Fibroblast of lung (primary cell): ENCODE data around the gene OBSCN. TPM values are rescaled to one million over a fixed set of nuclear protein-coding genes. Genes with fewer than 3 reads are reported as not detected.

Experiments used
- DNase-seq, 2 donors: peaks; one replicate each; pipeline versions ENCODE4 v3.0.0 to v3.0.0-alpha.2; 2010; ENCODE audit warnings: low read depth in 2 of 2
- H2AFZ ChIP-seq: 2 replicates; pipeline ENCODE4 v1.5.1; 2012; ENCODE audit warnings: low read length, control low read depth, inconsistent platforms
- H3K27ac ChIP-seq: 2 replicates; pipeline ENCODE4 v1.5.1; 2011; ENCODE audit warnings: low read length, control low read depth; ENCODE audit not compliant: insufficient read depth
- H3K27me3 ChIP-seq: 2 replicates; pipeline ENCODE4 v1.5.1; 2011; ENCODE audit warnings: mild to moderate bottlenecking, low read length; ENCODE audit not compliant: control insufficient read depth, insufficient read depth
- H3K36me3 ChIP-seq: 2 replicates; pipeline ENCODE4 v1.5.1; 2011; ENCODE audit warnings: low read length; ENCODE audit not compliant: control insufficient read depth, insufficient read depth
- H3K4me1 ChIP-seq: 2 replicates; pipeline ENCODE4 v1.5.1; 2011; ENCODE audit warnings: low read length; ENCODE audit not compliant: control insufficient read depth, insufficient read depth; ENCODE audit errors: extremely low read depth
- H3K4me2 ChIP-seq: 2 replicates; pipeline ENCODE4 v1.5.1; 2011; ENCODE audit warnings: low read length, control low read depth; ENCODE audit not compliant: insufficient read depth; ENCODE audit errors: extremely low read depth
- H3K4me3 ChIP-seq, 4 experiments: fragments of 200-600 bp in 1 of 4; sonication (generic) in 1 of 4; replicated peaks in 1 of 4; 2 replicates each; pipeline ENCODE4 v1.5.1; 2011 to 2016; ENCODE audit warnings: low read length in 4 of 4, low read depth in 3 of 4, mild to moderate bottlenecking in 3 of 4, control low read depth in 2 of 4, inconsistent platforms in 1 of 4, mixed read lengths in 1 of 4; ENCODE audit not compliant: insufficient read depth in 1 of 4; ENCODE audit errors: control extremely low read depth in 1 of 4
- H3K79me2 ChIP-seq: 2 replicates; pipeline ENCODE4 v1.5.1; 2012; ENCODE audit warnings: mild to moderate bottlenecking, low read length, inconsistent platforms; ENCODE audit not compliant: control insufficient read depth, insufficient read depth
- H3K9ac ChIP-seq: 2 replicates; pipeline ENCODE4 v1.5.1; 2011; ENCODE audit warnings: mild to moderate bottlenecking, low read length, control low read depth; ENCODE audit not compliant: insufficient read depth
- H3K9me3 ChIP-seq: 2 replicates; pipeline ENCODE4 v1.5.1; 2012; ENCODE audit warnings: low read depth, low read length; ENCODE audit not compliant: control insufficient read depth, insufficient read depth
- H4K20me1 ChIP-seq: 2 replicates; pipeline ENCODE4 v1.5.1; 2011; ENCODE audit warnings: low read length; ENCODE audit not compliant: control insufficient read depth, insufficient read depth; ENCODE audit errors: extremely low read depth
- EZH2 ChIP-seq: IDR thresholded peaks from 2 replicates; pipeline ENCODE4 v1.5.1; 2012; ENCODE audit warnings: low read length, control low read depth, mild to moderate bottlenecking; ENCODE audit errors: missing control alignments
- polyA plus RNA-seq, 2 donors: library from polyadenylated mRNA; depleted of rRNA in 1 of 2; stranded (reverse) in 1 of 2; unstranded in 1 of 2; fragments of >200 nt; gene quantifications; 2 replicates each; pipeline ENCODE4 v1.2.1, GENCODE V29; 2011 to 2012; ENCODE audit warnings: missing spikeins in 1 of 2
- total RNA-seq: library from RNA; depleted of rRNA; stranded (reverse); fragments of >200 nt; gene quantifications from 2 replicates; pipeline ENCODE4 v1.2.1, GENCODE V29; 2014
- TF ChIP-seq, protein P1 (sequence below), 2 donors: IDR thresholded peaks in 1 of 2; conservative IDR thresholded peaks in 1 of 2; 1 replicate in 1 of 2; 2 replicates in 1 of 2; pipeline ENCODE4 v1.5.1; 2011 to 2012; ENCODE audit warnings: low read length in 2 of 2, control low read depth in 1 of 2, inconsistent platforms in 1 of 2, low read depth in 1 of 2, mild to moderate bottlenecking in 1 of 2

Gene OBSCN
- total and polyA plus RNA-seq, 2 donors (not counting 1 experiment from before 2014, with no cell fraction given), result 0.87 to 16.8 TPM

DNA sequence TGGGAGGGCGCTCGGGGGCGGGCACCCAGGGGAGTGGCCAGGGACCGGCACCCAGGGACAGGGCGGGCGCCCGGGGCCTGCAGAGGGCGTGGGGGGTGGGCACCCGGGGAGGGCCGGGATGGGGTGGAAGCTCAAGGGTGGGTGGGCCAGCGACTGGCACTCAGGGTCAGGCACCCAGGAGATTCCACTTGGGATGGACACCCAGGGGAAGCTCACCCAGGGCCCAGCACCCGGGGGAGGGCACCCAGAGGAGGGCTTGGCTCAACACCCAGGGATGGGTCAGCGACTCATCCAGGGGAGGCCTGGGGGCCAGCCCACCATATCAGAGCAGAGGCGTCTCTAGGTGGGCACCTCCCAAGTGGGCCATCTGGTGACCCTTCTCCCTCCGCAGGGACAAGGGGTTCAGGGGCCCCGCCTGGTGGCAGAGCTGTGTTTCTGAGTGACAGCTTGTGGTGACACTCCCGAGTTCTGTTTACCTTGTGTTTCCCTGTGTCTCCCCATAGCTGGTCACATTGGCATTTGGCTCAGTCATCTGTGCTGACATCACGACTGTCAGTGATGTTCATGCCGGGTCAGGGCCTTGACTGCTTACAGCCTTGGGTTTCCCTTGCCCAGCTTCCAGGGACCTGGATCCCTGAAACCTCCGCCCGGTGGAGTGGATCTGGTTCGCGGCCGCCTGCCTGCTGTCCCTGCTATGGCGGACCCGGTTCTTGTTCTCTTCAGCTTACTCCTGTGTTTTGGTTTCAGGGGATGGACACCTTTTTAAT lies 41.5 kb upstream of the OBSCN start:
- H3K4me2 ChIP-seq, result peak overlapping the region; percentile 80
- H2AFZ ChIP-seq, result peak overlapping the region; percentile 1
- no peaks in the 10 kb centered on the region for H3K27me3 ChIP-seq
- peaks cover 3% of the 10 kb centered on the region for H3K4me1 ChIP-seq
- peak overlapping the region; percentile 44 to 78 (median 58) for H3K4me3 ChIP-seq
- no peaks in the 10 kb centered on the region for H3K9me3 ChIP-seq
- H4K20me1 ChIP-seq, result no peaks in the 10 kb centered on the region
- no peaks in the 10 kb centered on the region for H3K36me3 ChIP-seq
- no peaks in the 10 kb centered on the region for H3K79me2 ChIP-seq
- H3K27ac ChIP-seq, result peak overlapping the region; percentile 89
- peak overlapping the region; percentile 100 for H3K9ac ChIP-seq
- peak; percentile 52 to 54 for DNase-seq
- no peak for TF ChIP-seq EZH2
- TF ChIP-seq, protein P1, sequence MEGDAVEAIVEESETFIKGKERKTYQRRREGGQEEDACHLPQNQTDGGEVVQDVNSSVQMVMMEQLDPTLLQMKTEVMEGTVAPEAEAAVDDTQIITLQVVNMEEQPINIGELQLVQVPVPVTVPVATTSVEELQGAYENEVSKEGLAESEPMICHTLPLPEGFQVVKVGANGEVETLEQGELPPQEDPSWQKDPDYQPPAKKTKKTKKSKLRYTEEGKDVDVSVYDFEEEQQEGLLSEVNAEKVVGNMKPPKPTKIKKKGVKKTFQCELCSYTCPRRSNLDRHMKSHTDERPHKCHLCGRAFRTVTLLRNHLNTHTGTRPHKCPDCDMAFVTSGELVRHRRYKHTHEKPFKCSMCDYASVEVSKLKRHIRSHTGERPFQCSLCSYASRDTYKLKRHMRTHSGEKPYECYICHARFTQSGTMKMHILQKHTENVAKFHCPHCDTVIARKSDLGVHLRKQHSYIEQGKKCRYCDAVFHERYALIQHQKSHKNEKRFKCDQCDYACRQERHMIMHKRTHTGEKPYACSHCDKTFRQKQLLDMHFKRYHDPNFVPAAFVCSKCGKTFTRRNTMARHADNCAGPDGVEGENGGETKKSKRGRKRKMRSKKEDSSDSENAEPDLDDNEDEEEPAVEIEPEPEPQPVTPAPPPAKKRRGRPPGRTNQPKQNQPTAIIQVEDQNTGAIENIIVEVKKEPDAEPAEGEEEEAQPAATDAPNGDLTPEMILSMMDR (conservative IDR thresholded peaks at IDR 0.05 in 1 of 2, IDR thresholded peaks at IDR 0.05 in 1 of 2; ENCODE audit: low read depth in 1 of 2, low read length in 2 of 2), result peak; percentile 31 to 39

DNA sequence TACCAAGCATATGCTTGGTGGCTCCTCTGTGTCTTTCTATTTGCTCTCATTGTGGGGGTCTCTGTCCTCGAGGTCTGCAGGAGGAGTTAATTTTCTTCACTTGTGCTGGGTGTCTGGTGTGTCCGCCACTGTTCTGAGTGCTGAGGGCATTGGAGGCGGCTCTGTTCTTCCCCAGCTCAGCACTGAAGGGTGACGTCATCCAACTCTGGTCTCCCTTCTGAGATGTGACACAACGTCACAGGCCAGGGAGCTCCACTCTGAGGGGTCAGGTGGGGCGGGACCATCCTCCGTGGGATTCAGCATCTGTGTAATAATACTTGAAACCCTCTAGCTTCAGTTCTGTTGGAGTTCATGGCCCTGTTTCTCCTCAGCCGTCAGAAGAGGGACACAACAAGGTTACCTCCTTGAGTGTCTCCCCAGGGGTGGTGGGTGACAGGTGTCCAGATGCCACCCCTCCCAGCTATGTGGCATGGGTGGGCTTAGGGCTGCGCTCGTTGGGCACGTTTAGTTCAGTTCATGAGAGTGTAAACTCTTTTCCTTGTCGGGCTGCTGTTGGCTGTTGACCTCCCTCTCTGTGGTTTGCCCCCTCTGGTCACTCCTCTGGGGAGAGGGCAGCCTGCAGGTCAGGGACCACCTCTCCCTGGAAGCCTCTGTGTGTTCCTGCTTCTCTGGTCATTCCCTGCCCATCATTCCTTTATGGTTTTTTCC lies 39.1 kb upstream of the OBSCN start:
- H3K79me2 ChIP-seq, result no peaks in the 10 kb centered on the region
- no peak overlapping the region for H3K4me3 ChIP-seq
- no peak overlapping the region for H3K9ac ChIP-seq
- DNase-seq, result no peak
- H3K27me3 ChIP-seq, result no peaks in the 10 kb centered on the region
- no peak overlapping the region for H3K27ac ChIP-seq
- H3K4me2 ChIP-seq, result no peak overlapping the region
- no peaks in the 10 kb centered on the region for H3K9me3 ChIP-seq
- H2AFZ ChIP-seq, result no peak overlapping the region
- no peaks in the 10 kb centered on the region for H3K36me3 ChIP-seq
- H4K20me1 ChIP-seq, result no peaks in the 10 kb centered on the region
- H3K4me1 ChIP-seq, result no peaks in the 10 kb centered on the region
- no peak for TF ChIP-seq EZH2
- TF ChIP-seq, protein P1 (conservative IDR thresholded peaks at IDR 0.05 in 1 of 2, IDR thresholded peaks at IDR 0.05 in 1 of 2; ENCODE audit: low read depth in 1 of 2, low read length in 2 of 2), result no peak

DNA sequence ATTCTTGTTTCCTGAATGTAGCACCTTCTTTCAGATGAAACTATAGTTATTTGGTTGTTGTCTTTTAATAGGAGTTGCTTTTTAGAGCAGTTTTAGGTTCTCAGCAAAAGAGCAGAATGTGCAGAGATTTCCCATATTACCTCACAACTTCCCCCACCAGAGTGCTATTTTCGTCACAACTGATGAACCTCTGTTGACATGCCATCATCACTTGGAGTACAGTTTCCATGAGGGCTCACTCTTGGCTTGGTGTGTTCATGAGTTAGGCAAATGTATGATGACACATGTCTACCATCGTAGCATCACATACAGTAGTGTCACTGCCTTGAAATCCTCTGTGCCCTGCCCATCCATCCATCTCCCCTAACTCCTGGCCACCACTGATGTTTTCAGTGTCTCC lies 38.5 kb upstream of the OBSCN start:
- H3K36me3 ChIP-seq, result no peaks in the 10 kb centered on the region
- no peak for TF ChIP-seq EZH2
- TF ChIP-seq, protein P1 (conservative IDR thresholded peaks at IDR 0.05 in 1 of 2, IDR thresholded peaks at IDR 0.05 in 1 of 2; ENCODE audit: low read depth in 1 of 2, low read length in 2 of 2), result no peak
- no peaks in the 10 kb centered on the region for H4K20me1 ChIP-seq
- H3K27ac ChIP-seq, result no peak overlapping the region
- H3K4me3 ChIP-seq, result no peak overlapping the region
- no peaks in the 10 kb centered on the region for H3K4me1 ChIP-seq
- no peaks in the 10 kb centered on the region for H3K9me3 ChIP-seq
- H3K9ac ChIP-seq, result no peak overlapping the region
- H3K4me2 ChIP-seq, result no peak overlapping the region
- H2AFZ ChIP-seq, result no peak overlapping the region
- no peaks in the 10 kb centered on the region for H3K79me2 ChIP-seq
- DNase-seq, result no peak
- H3K27me3 ChIP-seq, result no peaks in the 10 kb centered on the region
